ENCODE data around the gene ESAM.

The ESAM gene

DNA sequence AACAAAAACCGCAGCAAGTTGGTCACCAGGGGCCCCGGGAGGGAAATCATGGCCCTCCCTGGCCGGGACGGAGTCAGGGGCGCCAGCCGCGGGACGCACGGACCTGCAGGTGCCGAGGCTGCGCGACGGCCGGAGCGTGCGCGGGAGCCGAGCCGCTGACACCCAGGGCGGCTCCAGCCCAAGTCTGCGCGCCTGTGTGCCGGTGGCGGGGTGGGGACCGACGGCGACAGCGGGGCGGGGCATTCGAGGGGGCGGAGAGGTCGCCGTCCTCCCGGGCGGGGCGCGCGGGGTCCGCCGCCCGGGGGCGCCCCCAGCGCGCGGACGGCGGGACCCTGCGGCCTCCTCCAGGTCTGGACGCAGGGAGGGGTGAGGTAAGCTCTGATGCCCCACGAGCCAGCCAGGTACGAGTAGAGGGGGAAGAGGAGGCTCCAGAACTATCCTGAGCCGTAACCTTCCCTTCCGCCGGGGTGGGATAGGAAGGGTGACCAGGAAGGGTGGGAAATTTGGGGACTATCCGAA is at the start of gene ESAM:
Gene ESAM (minus strand): TSS at position 186 of the 519 bp plus-strand sequence. CDS start 136 bp downstream, at position 50.
- no peaks in the 10 kb centered on the region for H3K9me3 ChIP-seq (ENCODE audit: control insufficient read depth, insufficient read depth, low read length)
- no peak within 1 kb of the TSS for H3K9ac ChIP-seq (ENCODE audit: low read depth, low read length)
- no peaks in the 10 kb centered on the region for H3K36me3 ChIP-seq (ENCODE audit: control insufficient read depth, insufficient read depth, low read length)
- H3K27me3 ChIP-seq (ENCODE audit: control insufficient read depth, insufficient read depth, low read length), result peaks cover 56% of the 10 kb centered on the region
- H3K4me1 ChIP-seq (ENCODE audit: control insufficient read depth, insufficient read depth, low read length), result peaks cover 11% of the 10 kb centered on the region
- peak within 1 kb of the TSS; percentile 66 for H3K4me3 ChIP-seq (ENCODE audit: low read depth, low read length)

- H3K9ac ChIP-seq (ENCODE audit: low read depth, low read length), result no peak overlapping the region
- no peaks in the 10 kb centered on the region for H3K9me3 ChIP-seq (ENCODE audit: control insufficient read depth, insufficient read depth, low read length)
- no peak overlapping the region for H3K4me3 ChIP-seq (ENCODE audit: low read depth, low read length)
- no peaks in the 10 kb centered on the region for H3K27me3 ChIP-seq (ENCODE audit: control insufficient read depth, insufficient read depth, low read length)
- H3K36me3 ChIP-seq (ENCODE audit: control insufficient read depth, insufficient read depth, low read length), result no peaks in the 10 kb centered on the region
- H3K4me1 ChIP-seq (ENCODE audit: control insufficient read depth, insufficient read depth, low read length), result no peaks in the 10 kb centered on the region
Observed at GRCh38 chr11:124811399-124812125, 49.5 kb upstream of the ESAM start.

GRCh38 chr11:124807660-124808270 is 45.7 kb upstream of the ESAM start:
- Histone ChIP-seq H3K4me1 (ENCODE audit: control insufficient read depth, insufficient read depth, low read length) (no peaks in the 10 kb centered on the region), H3K27me3 (ENCODE audit: control insufficient read depth, insufficient read depth, low read length) (no peaks in the 10 kb centered on the region), H3K9me3 (ENCODE audit: control insufficient read depth, insufficient read depth, low read length) (no peaks in the 10 kb centered on the region), H3K4me3 (ENCODE audit: low read depth, low read length) (no peak overlapping the region), H3K36me3 (ENCODE audit: control insufficient read depth, insufficient read depth, low read length) (no peaks in the 10 kb centered on the region), H3K9ac (ENCODE audit: low read depth, low read length) (no peak overlapping the region)

DNA sequence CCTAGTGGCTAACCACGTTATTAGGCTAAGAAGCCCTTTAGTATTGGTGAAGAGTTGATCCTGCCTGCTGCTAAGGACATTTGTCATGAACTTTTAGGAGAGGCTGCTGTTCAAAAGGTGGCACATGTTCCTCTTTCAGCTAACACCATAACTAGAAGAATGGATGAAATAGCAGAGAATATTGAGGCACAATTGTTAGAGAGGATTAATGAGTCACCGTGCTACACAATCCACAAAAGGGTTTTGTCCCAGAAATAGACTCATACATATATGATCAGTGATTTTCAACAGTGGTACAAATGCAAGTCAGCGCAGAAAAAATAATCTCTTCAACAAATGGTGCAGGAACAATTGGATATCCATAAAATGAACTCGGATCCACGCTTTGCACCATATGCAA is 45.1 kb upstream of the ESAM start:
- Histone ChIP-seq H3K36me3 (ENCODE audit: control insufficient read depth, insufficient read depth, low read length) (no peaks in the 10 kb centered on the region), H3K27me3 (ENCODE audit: control insufficient read depth, insufficient read depth, low read length) (no peaks in the 10 kb centered on the region), H3K4me1 (ENCODE audit: control insufficient read depth, insufficient read depth, low read length) (no peaks in the 10 kb centered on the region), H3K9ac (ENCODE audit: low read depth, low read length) (no peak overlapping the region), H3K4me3 (ENCODE audit: low read depth, low read length) (no peak overlapping the region), H3K9me3 (ENCODE audit: control insufficient read depth, insufficient read depth, low read length) (no peaks in the 10 kb centered on the region)

DNA sequence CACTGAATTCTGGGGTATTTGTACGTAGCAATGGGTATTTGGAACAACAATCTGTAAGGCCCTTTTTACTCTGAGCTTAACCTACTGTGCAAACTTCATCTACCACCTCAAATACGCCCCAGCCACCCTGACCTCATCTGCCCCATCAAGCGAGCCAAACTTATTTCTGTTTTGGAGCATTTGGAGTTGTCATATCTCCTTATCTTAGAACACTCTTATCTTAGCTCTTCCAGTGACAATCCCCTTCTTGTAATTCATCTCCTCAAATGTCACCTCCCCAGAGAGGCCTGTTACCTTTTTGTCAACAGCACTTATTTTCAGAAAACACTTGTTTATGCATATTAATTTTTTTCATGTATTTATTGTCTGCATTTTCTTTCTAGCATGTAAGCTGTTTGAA is 42.8 kb upstream of the ESAM start:
- H3K36me3 ChIP-seq (ENCODE audit: control insufficient read depth, insufficient read depth, low read length), result no peaks in the 10 kb centered on the region
- H3K27me3 ChIP-seq (ENCODE audit: control insufficient read depth, insufficient read depth, low read length), result no peaks in the 10 kb centered on the region
- no peaks in the 10 kb centered on the region for H3K4me1 ChIP-seq (ENCODE audit: control insufficient read depth, insufficient read depth, low read length)
- H3K9ac ChIP-seq (ENCODE audit: low read depth, low read length), result no peak overlapping the region
- no peak overlapping the region for H3K4me3 ChIP-seq (ENCODE audit: low read depth, low read length)
- H3K9me3 ChIP-seq (ENCODE audit: control insufficient read depth, insufficient read depth, low read length), result no peaks in the 10 kb centered on the region

DNA sequence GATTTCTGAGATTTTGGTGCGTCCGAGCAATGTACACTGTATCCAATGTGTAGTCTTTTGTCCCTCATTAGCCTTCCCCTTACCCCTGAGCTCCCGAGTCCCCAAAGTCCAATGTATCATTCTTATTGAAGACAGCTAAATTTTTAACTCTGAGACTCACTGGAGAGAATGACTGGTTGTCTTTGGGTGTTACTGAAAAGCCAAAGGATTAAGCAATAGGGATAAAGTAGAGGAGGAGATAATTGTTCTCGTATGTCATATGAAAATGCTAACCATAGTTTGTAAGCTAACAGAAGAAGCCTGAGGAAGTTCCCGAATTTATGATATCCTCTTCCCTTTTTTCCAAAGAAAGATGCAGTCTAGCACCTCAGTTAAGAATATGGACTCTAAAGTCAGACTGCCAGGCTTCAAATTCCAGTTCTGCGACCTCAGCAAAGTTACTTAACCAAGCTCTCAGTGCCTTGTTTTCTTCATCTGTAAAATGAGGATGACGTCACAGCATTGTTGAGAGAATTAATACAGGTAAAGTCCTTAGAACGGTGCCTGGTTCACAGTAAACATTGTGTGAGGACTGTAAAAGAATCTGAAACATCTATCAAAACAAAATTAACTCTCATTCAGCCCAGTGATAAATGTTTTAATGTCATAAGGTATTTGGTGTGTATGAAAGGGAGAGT is 39.7 kb upstream of the ESAM start:
- H3K4me1 ChIP-seq (ENCODE audit: control insufficient read depth, insufficient read depth, low read length), result peaks cover 4% of the 10 kb centered on the region
- H3K9me3 ChIP-seq (ENCODE audit: control insufficient read depth, insufficient read depth, low read length), result no peaks in the 10 kb centered on the region
- no peaks in the 10 kb centered on the region for H3K27me3 ChIP-seq (ENCODE audit: control insufficient read depth, insufficient read depth, low read length)
- H3K4me3 ChIP-seq (ENCODE audit: low read depth, low read length), result no peak overlapping the region
- H3K9ac ChIP-seq (ENCODE audit: low read depth, low read length), result no peak overlapping the region
- H3K36me3 ChIP-seq (ENCODE audit: control insufficient read depth, insufficient read depth, low read length), result no peaks in the 10 kb centered on the region

DNA sequence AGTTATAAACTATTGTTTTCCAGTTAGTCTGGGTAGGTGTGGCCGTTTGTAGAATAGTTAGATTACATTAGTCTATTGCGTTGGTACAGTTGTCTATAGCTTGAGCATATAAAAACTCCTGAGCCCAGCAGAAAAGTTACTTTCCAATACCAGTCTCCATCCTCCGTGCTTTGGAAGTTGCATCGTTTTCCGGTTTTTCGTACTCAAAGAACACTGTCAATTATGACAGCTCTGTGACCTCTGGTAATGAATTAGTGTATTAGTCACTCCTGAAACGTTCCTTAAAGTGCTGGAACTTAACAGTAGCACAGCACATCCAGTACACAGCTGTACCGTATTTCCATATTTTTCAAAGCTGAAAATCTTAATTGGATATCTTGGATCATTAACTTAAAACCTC is 38.9 kb upstream of the ESAM start:
- Histone ChIP-seq H3K9me3 (ENCODE audit: control insufficient read depth, insufficient read depth, low read length) (no peaks in the 10 kb centered on the region), H3K27me3 (ENCODE audit: control insufficient read depth, insufficient read depth, low read length) (no peaks in the 10 kb centered on the region), H3K9ac (ENCODE audit: low read depth, low read length) (peak overlapping the region; percentile 87), H3K4me1 (ENCODE audit: control insufficient read depth, insufficient read depth, low read length) (peaks cover 4% of the 10 kb centered on the region), H3K36me3 (ENCODE audit: control insufficient read depth, insufficient read depth, low read length) (no peaks in the 10 kb centered on the region), H3K4me3 (ENCODE audit: low read depth, low read length) (peak overlapping the region; percentile 86)

- peak within 1 kb of the TSS; percentile 86 for H3K4me3 ChIP-seq (ENCODE audit: low read depth, low read length)
- H3K9me3 ChIP-seq (ENCODE audit: control insufficient read depth, insufficient read depth, low read length), result no peaks in the 10 kb centered on the region
- no peaks in the 10 kb centered on the region for H3K27me3 ChIP-seq (ENCODE audit: control insufficient read depth, insufficient read depth, low read length)
- peaks cover 4% of the 10 kb centered on the region for H3K4me1 ChIP-seq (ENCODE audit: control insufficient read depth, insufficient read depth, low read length)
- H3K9ac ChIP-seq (ENCODE audit: low read depth, low read length), result peak within 1 kb of the TSS; percentile 87
- no peaks in the 10 kb centered on the region for H3K36me3 ChIP-seq (ENCODE audit: control insufficient read depth, insufficient read depth, low read length)
Observed at GRCh38 chr11:124800226-124800929, 38.3 kb upstream of the ESAM start, which contains the start of gene MSANTD2. Gene MSANTD2, minus strand, starts transcription at chr11:124800406. Its CDS starts 26 bp downstream, at chr11:124800380.

- peak overlapping the region; percentile 87 for H3K9ac ChIP-seq (ENCODE audit: low read depth, low read length)
- H3K36me3 ChIP-seq (ENCODE audit: control insufficient read depth, insufficient read depth, low read length), result no peaks in the 10 kb centered on the region
- peaks cover 6% of the 10 kb centered on the region for H3K4me1 ChIP-seq (ENCODE audit: control insufficient read depth, insufficient read depth, low read length)
- peak overlapping the region; percentile 86 for H3K4me3 ChIP-seq (ENCODE audit: low read depth, low read length)
- H3K27me3 ChIP-seq (ENCODE audit: control insufficient read depth, insufficient read depth, low read length), result no peaks in the 10 kb centered on the region
- no peaks in the 10 kb centered on the region for H3K9me3 ChIP-seq (ENCODE audit: control insufficient read depth, insufficient read depth, low read length)
Observed at GRCh38 chr11:124799348-124800225, 37.5 kb upstream of the ESAM start.

GRCh38 chr11:124798991-124799347 is 36.9 kb upstream of the ESAM start:
- no peaks in the 10 kb centered on the region for H3K36me3 ChIP-seq (ENCODE audit: control insufficient read depth, insufficient read depth, low read length)
- no peaks in the 10 kb centered on the region for H3K27me3 ChIP-seq (ENCODE audit: control insufficient read depth, insufficient read depth, low read length)
- H3K4me1 ChIP-seq (ENCODE audit: control insufficient read depth, insufficient read depth, low read length), result peaks cover 11% of the 10 kb centered on the region
- no peaks in the 10 kb centered on the region for H3K9me3 ChIP-seq (ENCODE audit: control insufficient read depth, insufficient read depth, low read length)
- peak overlapping the region; percentile 87 for H3K9ac ChIP-seq (ENCODE audit: low read depth, low read length)
- H3K4me3 ChIP-seq (ENCODE audit: low read depth, low read length), result peak overlapping the region; percentile 86

DNA sequence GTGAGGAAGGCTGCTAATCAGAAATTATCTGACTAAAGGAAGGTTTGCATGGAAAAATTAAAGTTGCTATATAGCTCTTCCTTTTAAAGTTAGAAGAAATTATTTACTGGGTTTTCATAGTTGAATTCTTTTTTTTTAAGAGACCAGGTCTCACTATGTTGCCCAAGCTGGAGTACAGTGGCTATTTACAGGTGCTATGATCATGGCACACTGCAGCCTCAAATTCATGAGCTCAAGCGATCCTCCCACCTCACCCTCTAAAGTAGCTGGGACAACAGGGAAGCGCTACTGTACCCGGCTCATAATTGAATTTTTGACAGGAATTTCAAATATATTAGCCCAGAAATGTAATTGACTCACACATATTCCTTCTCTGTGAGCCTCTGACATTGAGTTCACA is 34.2 kb upstream of the ESAM start:
- Histone ChIP-seq H3K27me3 (ENCODE audit: control insufficient read depth, insufficient read depth, low read length) (no peaks in the 10 kb centered on the region), H3K9ac (ENCODE audit: low read depth, low read length) (no peak overlapping the region), H3K4me3 (ENCODE audit: low read depth, low read length) (no peak overlapping the region), H3K9me3 (ENCODE audit: control insufficient read depth, insufficient read depth, low read length) (no peaks in the 10 kb centered on the region), H3K4me1 (ENCODE audit: control insufficient read depth, insufficient read depth, low read length) (peaks cover 31% of the 10 kb centered on the region), H3K36me3 (ENCODE audit: control insufficient read depth, insufficient read depth, low read length) (no peaks in the 10 kb centered on the region)

Data from iPS-15b (cell line).